Testis (tissue), 2 donors: ENCODE data around the gene LRRC27.

Experiments
- CTCF ChIP-seq, 3 experiments: fragments of 450-650 bp in 2 of 3; fragments of 200-600 bp in 1 of 3; sonication (generic) in 1 of 3; IDR thresholded peaks; one replicate each; pipeline ENCODE4 v1.5.1; 2016 to 2019; ENCODE audit warnings: antibody characterized with exemption in 3 of 3, mild to moderate bottlenecking in 2 of 3, moderate library complexity in 1 of 3
- POLR2A ChIP-seq: fragments of 450-650 bp; IDR thresholded peaks from one replicate; pipeline ENCODE4 v1.6.1; 2017; ENCODE audit warnings: antibody characterized with exemption, mild to moderate bottlenecking, moderate library complexity

GRCh38 chr10:132356621-132357195 is 24.7 kb downstream of the LRRC27 start:
- TF ChIP-seq CTCF (IDR thresholded peaks at IDR 0.05): no peak
- no peak for TF ChIP-seq POLR2A
